MM.1S (cell line): Measurements from ENCODE around the gene FSIP1.

ENCODE experiments used
- EZH2phosphoT487 ChIP-seq: fragments of 300-600 bp; sonication (generic); IDR thresholded peaks from 2 replicates; pipeline ENCODE4 v1.6.1; 2018; ENCODE audit warnings: antibody characterized with exemption, low read length
- TF ChIP-seq, protein P1 (sequence below): fragments of 300-600 bp; sonication (generic); IDR thresholded peaks from 2 replicates; pipeline ENCODE4 v1.5.1; 2016; ENCODE audit warnings: antibody characterized with exemption, low read length, mixed read lengths

DNA sequence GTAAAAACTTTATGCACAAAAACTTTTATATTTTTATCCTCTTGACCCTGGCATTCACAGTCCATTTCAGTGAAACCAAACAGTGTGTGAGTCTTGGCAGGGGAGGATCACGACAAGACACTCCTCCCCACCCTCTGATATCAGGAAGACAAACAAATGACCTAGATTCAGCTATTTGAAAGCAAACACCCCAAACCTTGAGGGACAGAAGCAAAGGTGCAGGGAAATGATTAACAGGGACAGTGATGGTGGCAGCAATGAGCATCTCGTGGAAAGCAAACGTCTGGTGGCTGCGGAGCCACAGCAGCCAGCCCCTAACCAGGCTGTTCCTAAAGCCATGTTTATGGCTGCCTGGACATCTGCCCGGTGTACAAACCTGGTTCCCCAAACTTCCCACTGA is 52.1 kb downstream of the FSIP1 start:
- TF ChIP-seq, protein P1, sequence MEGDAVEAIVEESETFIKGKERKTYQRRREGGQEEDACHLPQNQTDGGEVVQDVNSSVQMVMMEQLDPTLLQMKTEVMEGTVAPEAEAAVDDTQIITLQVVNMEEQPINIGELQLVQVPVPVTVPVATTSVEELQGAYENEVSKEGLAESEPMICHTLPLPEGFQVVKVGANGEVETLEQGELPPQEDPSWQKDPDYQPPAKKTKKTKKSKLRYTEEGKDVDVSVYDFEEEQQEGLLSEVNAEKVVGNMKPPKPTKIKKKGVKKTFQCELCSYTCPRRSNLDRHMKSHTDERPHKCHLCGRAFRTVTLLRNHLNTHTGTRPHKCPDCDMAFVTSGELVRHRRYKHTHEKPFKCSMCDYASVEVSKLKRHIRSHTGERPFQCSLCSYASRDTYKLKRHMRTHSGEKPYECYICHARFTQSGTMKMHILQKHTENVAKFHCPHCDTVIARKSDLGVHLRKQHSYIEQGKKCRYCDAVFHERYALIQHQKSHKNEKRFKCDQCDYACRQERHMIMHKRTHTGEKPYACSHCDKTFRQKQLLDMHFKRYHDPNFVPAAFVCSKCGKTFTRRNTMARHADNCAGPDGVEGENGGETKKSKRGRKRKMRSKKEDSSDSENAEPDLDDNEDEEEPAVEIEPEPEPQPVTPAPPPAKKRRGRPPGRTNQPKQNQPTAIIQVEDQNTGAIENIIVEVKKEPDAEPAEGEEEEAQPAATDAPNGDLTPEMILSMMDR: no peak
- TF ChIP-seq EZH2phosphoT487: no peak
